Motor neuron (in vitro differentiated cells): Measurements from ENCODE around the gene HMX2. TPM values are rescaled to one million over a fixed set of nuclear protein-coding genes. Genes with fewer than 3 reads are reported as not detected.

Source experiments
- ATAC-seq, 8 experiments: fragments of 200-7000 bp; cut with Tn5 transposase; replicated peaks in 6 of 8; 2 replicates each; pipeline ENCODE4 v1.8.0; 2021; ENCODE audit warnings: mild to moderate bottlenecking in 8 of 8, moderate library complexity in 8 of 8
- H3K27ac ChIP-seq, 2 donors: fragments of 250-450 bp; sonication (Bioruptor Pico); 2 replicates each; pipeline ENCODE4 v1.9.0; 2021; ENCODE audit warnings: antibody characterized with exemption in 2 of 2, mild to moderate bottlenecking in 2 of 2, moderate library complexity in 1 of 2
- H3K4me1 ChIP-seq, 2 donors: fragments of 250-450 bp; sonication (Bioruptor Pico); replicated peaks in 1 of 2; 2 replicates each; pipeline ENCODE4 v1.6.1; 2021; ENCODE audit warnings: antibody characterized with exemption in 2 of 2, mild to moderate bottlenecking in 2 of 2, moderate library complexity in 1 of 2
- H3K4me3 ChIP-seq, 5 donors: fragments of 250-450 bp; sonication (Bioruptor Pico); 2 replicates each; pipeline ENCODE4 v1.9.0; 2021; ENCODE audit warnings: antibody characterized with exemption in 5 of 5, mild to moderate bottlenecking in 5 of 5, moderate library complexity in 4 of 5
- WGBS, 10 experiments: fragments of 450-650 bp; shearing (Covaris generic); methylation state at CpG; one replicate each; pipeline ENCODE4 v1.0.0; 2022; 5-methylcytosine and 5-hydroxymethylcytosine counted together
- in situ Hi-C, 9 experiments: fragments of 400-800 bp; cut with MboI; loops; one replicate each; pipeline ENCODE4 v1.15.0; 2021; ENCODE audit warnings: low sequenced_read_pairs in 9 of 9, low pct_unique_long_range_greater_than_20kb in 2 of 9; ENCODE audit not compliant: unreplicated experiment in 9 of 9
- total RNA-seq, 8 experiments: library from RNA; unstranded; fragments of 300-600 nt; gene quantifications; 2 replicates each; pipeline versions ENCODE4 v1.2.3 to v1.2.4, GENCODE V29; 2022

The HMX2 gene
- total RNA-seq, result under 1 TPM in 2 of 8 experiments, not detected in 6; 0.11 to 0.14 TPM

GRCh38 chr10:123147635-123148413 is at the start of gene HMX2:
Gene HMX2 (plus strand): TSS chr10:123148136. CDS start chr10:123148379, 243 bp downstream.
- Histone ChIP-seq H3K4me1 (peaks cover 11 to 12% of the 10 kb centered on the region in 2 donors), H3K4me3 (peak within 1 kb of the TSS in 1 of 5 donors; percentile 20), H3K27ac (no peak within 1 kb of the TSS)
- in situ Hi-C loops, result loop anchor here (25.0 kb wide), 3 partner anchors 111 to 414 kb away; no protein-coding TSS in a partner anchor
- 20% methylated on average over 2 of the region's 64 CpGs; no CpG with 5 or more reads in 9 of the 10 experiments for WGBS, 10 experiments
- peak in 4 of 8 experiments; percentile 6 to 59 (median 18) for ATAC-seq

GRCh38 chr10:123100030-123100762 is 47.7 kb upstream of the HMX2 start:
- Histone ChIP-seq H3K4me3 (no peak overlapping the region), H3K4me1 (peaks cover 3 to 16% of the 10 kb centered on the region in 2 donors), H3K27ac (no peak overlapping the region)
- in situ Hi-C loops, result no loop called here
- ATAC-seq, result no peak
- 11 to 100% (median 79%) methylated on average over 1 to 6 of the region's 7 CpGs; no CpG with 5 or more reads in 2 of the 10 experiments for WGBS, 10 experiments

- H3K4me1 ChIP-seq, result peaks cover 3 to 16% of the 10 kb centered on the region in 2 donors
- in situ Hi-C loops, result no loop called here
- ATAC-seq, result no peak
- no peak overlapping the region for H3K4me3 ChIP-seq
- H3K27ac ChIP-seq, result no peak overlapping the region
- 10 to 86% (median 58%) methylated on average over 1 to 9 of the region's 9 CpGs; no CpG with 5 or more reads in 2 of the 10 experiments for WGBS, 10 experiments
Observed at GRCh38 chr10:123101872-123102271, 46.1 kb upstream of the HMX2 start.

DNA sequence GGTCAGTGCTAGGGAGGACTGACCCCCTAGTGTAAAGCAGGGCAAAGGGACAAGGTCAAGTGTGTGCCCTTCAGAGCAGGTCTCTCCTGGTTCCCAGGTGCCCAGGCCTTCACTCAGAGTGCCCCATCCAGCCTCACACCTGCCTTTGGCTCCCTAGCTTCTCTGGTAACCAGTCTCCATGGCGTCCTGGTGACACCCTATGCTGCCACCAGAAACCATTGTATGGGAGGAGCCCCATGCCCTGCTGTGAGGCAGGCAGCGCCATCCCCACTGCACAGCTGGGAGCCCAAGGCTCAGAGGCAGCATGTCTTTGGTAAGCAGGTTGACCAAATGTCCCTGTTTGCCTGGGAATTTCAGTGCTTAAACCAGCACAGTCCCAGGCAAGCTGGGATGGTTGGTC is 45.3 kb upstream of the HMX2 start:
- H3K4me3 ChIP-seq, result no peak overlapping the region
- peaks cover 3 to 16% of the 10 kb centered on the region in 2 donors for H3K4me1 ChIP-seq
- WGBS, 10 experiments, result 0 to 70% (median 29%) methylated on average over 1 to 2 of the region's 2 CpGs; no CpG with 5 or more reads in 6 of the 10 experiments
- in situ Hi-C loops, result no loop called here
- no peak overlapping the region for H3K27ac ChIP-seq
- no peak for ATAC-seq

DNA sequence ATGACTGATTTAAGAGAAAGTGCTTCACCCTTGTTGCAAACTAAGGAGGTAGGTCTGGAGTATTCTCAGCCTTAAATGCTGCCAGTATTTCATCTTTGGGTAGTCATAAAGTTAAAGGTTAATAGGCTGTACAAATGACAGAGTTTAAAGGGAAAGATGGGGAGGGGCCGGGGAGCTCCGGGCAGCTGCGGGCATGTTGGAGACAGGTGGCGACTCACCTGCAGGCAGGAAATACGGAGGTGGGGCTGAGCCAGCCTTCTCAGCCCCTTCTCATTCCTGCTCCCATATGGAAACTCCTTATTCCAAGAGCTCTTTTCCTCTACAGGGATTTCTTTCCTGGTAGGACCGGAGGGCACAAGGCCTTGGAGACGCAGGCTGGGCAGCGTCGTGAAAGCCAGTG is 44.0 kb upstream of the HMX2 start:
- Histone ChIP-seq H3K4me1 (peaks cover 3 to 16% of the 10 kb centered on the region in 2 donors), H3K4me3 (no peak overlapping the region), H3K27ac (no peak overlapping the region)
- no peak for ATAC-seq
- whole genome bisulfite sequencing, 10 experiments, result 0 to 91% (median 60%) methylated on average over 1 to 5 of the region's 9 CpGs; no CpG with 5 or more reads in 1 of the 10 experiments
- in situ Hi-C loops, result no loop called here

DNA sequence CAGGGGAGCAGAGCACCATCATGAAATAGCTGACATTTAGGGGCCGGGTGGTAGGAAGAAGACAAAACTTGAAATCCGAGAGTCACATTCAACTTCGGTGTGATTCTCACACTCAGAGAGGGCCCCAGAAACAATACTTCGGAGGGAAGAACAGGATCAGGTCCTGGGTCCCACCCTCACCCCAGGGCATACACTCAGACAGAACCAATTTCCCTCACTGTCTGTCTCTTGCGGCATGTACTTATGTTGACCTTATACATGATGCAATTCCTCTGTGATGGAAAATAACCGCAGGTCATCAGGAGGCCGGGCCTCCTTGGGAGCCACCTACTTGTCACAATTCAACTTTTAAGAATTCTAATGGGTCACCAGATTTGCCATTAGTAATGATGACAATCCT is 38.5 kb upstream of the HMX2 start:
- 0 to 71% (median 37%) methylated on average over 1 to 6 of the region's 7 CpGs; no CpG with 5 or more reads in 4 of the 10 experiments for WGBS, 10 experiments
- peak in 6 of 8 experiments; percentile 31 to 57 (median 38) for ATAC-seq
- Histone ChIP-seq H3K4me1 (peaks cover 4 to 11% of the 10 kb centered on the region in 2 donors), H3K4me3 (no peak overlapping the region), H3K27ac (no peak overlapping the region)
- in situ Hi-C loops, result no loop called here

DNA sequence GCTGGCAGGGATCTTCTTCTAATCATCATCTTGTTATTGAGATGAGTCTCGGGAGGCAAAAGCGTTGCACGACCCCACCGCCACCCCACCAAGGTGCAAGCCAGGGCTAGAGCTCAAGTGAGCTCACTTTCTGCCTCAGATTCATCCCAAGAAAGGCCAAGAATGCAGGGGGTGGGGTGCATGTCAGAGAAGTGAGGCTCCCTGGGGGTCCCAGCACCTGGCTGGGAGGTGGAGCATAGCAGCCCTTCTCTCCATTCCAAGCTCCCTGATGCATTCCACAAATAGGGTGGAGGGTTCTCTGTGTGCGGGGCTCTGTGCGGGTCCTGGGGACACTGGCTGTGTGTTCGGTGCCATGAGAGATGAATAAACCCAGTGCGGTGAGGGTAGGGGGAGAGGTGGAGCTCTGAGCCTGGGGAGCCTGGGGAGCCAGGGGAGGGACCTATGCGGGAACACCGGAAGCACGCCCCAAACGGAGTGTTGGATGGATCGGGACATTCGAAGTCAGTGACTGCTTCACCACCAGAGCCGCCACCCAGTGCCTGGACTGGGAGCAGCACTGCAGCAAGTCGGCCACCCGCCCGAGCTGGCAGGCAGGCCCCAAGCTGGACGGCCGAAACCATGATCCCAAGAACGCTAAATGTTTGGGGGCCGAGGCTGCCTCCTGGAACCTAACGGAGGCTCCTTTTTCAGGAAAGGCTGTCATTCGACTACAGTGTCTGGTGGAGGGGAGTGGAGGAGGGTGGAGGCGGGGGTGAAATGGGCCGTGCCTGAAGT is 30.1 kb upstream of the HMX2 start:
- no peaks in the 10 kb centered on the region for H3K4me1 ChIP-seq
- no peak overlapping the region for H3K4me3 ChIP-seq
- H3K27ac ChIP-seq, result no peak overlapping the region
- peak in 3 of 8 experiments; percentile 87 to 98 (median 95) for ATAC-seq
- in situ Hi-C loops, result no loop called here
- WGBS, 10 experiments, result 4 to 60% (median 32%) methylated on average over 1 to 12 of the region's 26 CpGs; no CpG with 5 or more reads in 4 of the 10 experiments

DNA sequence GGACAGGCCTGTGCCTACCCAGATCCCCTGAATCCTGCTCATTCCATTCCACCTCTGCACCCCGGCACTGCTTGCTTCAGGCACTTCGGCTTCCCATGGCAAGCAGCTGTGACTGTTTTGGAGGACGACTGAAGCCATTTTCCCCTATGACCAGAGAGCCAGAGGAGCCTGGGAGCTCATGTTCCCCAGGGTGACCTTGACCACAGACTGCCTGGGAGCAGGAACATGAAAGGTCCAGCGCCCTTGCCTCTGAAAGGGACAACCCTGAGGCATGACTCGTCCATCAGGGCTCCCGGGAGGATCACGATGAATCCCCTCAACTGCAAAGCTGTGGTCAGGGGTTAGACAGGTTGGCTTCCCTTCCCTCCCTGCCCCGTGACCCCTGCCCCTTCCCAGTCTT is 28.9 kb upstream of the HMX2 start:
- WGBS, 10 experiments, result 47 to 92% (median 80%) methylated on average over 2 to 3 of the region's 8 CpGs; no CpG with 5 or more reads in 6 of the 10 experiments
- in situ Hi-C loops, result no loop called here
- Histone ChIP-seq H3K27ac (no peak overlapping the region), H3K4me3 (no peak overlapping the region), H3K4me1 (no peaks in the 10 kb centered on the region)
- ATAC-seq, result no peak

GRCh38 chr10:123126246-123126645 is 21.7 kb upstream of the HMX2 start:
- 2 to 84% (median 47%) methylated on average over 1 to 5 of the region's 5 CpGs; no CpG with 5 or more reads in 2 of the 10 experiments for WGBS, 10 experiments
- in situ Hi-C loops, result loop anchor here (10.0 to 25.0 kb wide), 4 partner anchors 89 to 436 kb away; no protein-coding TSS in a partner anchor
- no peak overlapping the region for H3K27ac ChIP-seq
- no peak for ATAC-seq
- H3K4me3 ChIP-seq, result no peak overlapping the region
- no peaks in the 10 kb centered on the region for H3K4me1 ChIP-seq

GRCh38 chr10:123129618-123130271 is 18.2 kb upstream of the HMX2 start:
- WGBS, 10 experiments, result 0 to 92% (median 62%) methylated on average over 1 to 4 of the region's 4 CpGs; no CpG with 5 or more reads in 1 of the 10 experiments
- Histone ChIP-seq H3K4me1 (peaks cover 0 to 8% of the 10 kb centered on the region in 2 donors), H3K27ac (no peak overlapping the region), H3K4me3 (no peak overlapping the region)
- ATAC-seq, result peak in 1 of 8 experiments; percentile 61
- in situ Hi-C loops, result loop anchor here (10.0 to 25.0 kb wide), 4 partner anchors 92 to 433 kb away; no protein-coding TSS in a partner anchor

DNA sequence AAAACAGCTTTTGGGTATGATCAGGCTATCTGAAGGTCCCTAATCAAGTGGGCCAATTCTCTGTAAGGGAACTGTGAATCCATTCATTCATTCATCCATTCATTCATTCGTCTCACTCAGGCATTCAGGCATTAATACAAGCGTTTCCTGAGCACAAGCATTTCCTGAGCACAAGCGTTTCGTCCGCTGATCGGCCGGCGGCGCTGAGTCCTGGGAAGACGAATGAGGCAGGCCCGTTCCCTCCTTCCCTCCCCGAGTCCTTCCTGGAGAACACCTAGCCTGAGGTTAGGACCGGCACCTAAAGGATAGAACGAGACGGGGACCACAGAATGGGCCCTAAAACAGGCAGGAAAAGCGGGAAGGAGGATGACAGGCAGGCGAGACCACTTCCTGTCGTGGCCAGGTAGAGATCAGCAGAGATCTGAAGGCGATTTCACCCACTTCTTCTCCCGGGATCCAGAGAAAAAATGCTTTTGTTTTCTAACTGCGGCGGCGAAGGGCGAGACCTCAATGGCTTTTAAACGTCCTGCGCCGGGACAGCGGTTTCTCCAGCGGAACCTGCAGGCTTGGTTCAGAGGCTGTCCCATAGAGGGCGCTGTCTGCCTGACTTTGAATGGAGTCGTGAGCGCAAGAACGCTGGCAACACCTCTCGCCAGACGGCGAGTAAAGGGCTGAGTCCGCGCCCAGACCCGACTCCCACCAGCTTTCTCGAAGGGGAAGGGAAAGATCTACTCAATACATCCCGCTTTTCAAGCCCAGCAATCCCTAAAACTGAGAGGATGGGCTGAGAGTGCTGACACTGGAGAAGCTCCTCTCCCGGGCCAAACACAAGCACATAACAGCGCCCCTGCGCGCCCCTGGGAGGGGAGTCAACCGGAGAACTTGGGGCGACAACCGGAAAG is 15.1 kb upstream of the HMX2 start:
- 0 to 20% (median 3%) methylated on average over 2 to 21 of the region's 48 CpGs; no CpG with 5 or more reads in 1 of the 10 experiments for WGBS, 10 experiments
- peaks cover 0 to 22% of the 10 kb centered on the region in 2 donors for H3K4me1 ChIP-seq
- H3K4me3 ChIP-seq, result peak overlapping the region; percentile 4 to 24 (median 18)
- in situ Hi-C loops, result loop anchor here (10.0 to 25.0 kb wide), 4 partner anchors 96 to 429 kb away; no protein-coding TSS in a partner anchor
- ATAC-seq, result peak; percentile 72 to 85 (median 81)
- no peak overlapping the region for H3K27ac ChIP-seq
